K562 (cell line): ENCODE data around the gene OR13G1. TPM values are rescaled to one million over a fixed set of nuclear protein-coding genes. Genes with fewer than 3 reads are reported as not detected.

Experiments
- ATAC-seq: fragments of 200-7000 bp; cut with Tn5 transposase; 3 replicates; pipeline ENCODE4 v1.9.1; 2020; ENCODE audit warnings: moderate library complexity
- BruUV-seq: library from RNA; stranded (reverse); fragments of 400-500 nt; replicated peaks from 2 replicates; lab custom pipeline; 2021; lab: Mats Ljungman, UMichigan
- CTCF ChIA-PET: fragments of 300-600 bp; formaldehyde crosslinking; extraction: SDS; loops from one replicate; lab custom pipeline; 2021; ENCODE audit warnings: low intra/inter-chr PET ratio; lab: Yijun Ruan, JAX
- POLR2A ChIA-PET: fragments of 300-600, 350-650 bp; sonication (Branson Sonifier 250); formaldehyde crosslinking; extraction: SDS; loops from one replicate; lab custom pipeline; 2021; ENCODE audit warnings: antibody characterized with exemption, inconsistent platforms; lab: Yijun Ruan, JAX
- DNase-seq, 4 experiments: peaks; one replicate each; pipeline versions ENCODE4 v3.0.0 to v3.0.0-alpha.2; 2011 to 2018; ENCODE audit warnings: low spot score in 3 of 4, mixed read lengths in 3 of 4; ENCODE audit errors: extremely low read depth in 1 of 4
- FAIRE-seq: peaks from 2 replicates; lab custom pipeline; 2011; peaks lifted over from hg19 to GRCh38; lab: Jason Lieb, UNC
- H2AFZ ChIP-seq: 2 replicates; pipeline ENCODE4 v1.6.0; 2011; ENCODE audit warnings: low read depth, low read length, control low read depth, inconsistent platforms
- H3K27ac ChIP-seq: fragments of 200-600 bp; 3 replicates; pipeline ENCODE4 v1.8.0; 2011; ENCODE audit warnings: low read depth, mild to moderate bottlenecking, control low read depth, inconsistent platforms, low read length, moderate library complexity, mixed read lengths; ENCODE audit errors: extremely low read depth
- H3K27me3 ChIP-seq, 2 experiments: fragments of 300-600 bp in 1 of 2; 2 replicates in 1 of 2; 3 replicates in 1 of 2; pipeline versions ENCODE4 v1.6.0 to v1.8.0; 2011; ENCODE audit warnings: inconsistent platforms in 2 of 2, low read length in 2 of 2, mild to moderate bottlenecking in 1 of 2, mixed read lengths in 1 of 2, moderate library complexity in 1 of 2; ENCODE audit not compliant: control insufficient read depth in 2 of 2, insufficient read depth in 2 of 2
- H3K36me3 ChIP-seq: fragments of 300-600 bp; 3 replicates; pipeline ENCODE4 v1.8.0; 2011; ENCODE audit warnings: mild to moderate bottlenecking, low read length, inconsistent platforms; ENCODE audit not compliant: control insufficient read depth, insufficient read depth
- H3K4me1 ChIP-seq, 2 experiments: fragments of 200-600 bp in 1 of 2; replicated peaks in 1 of 2; 2 replicates in 1 of 2; 3 replicates in 1 of 2; pipeline versions ENCODE4 v1.5.1 to v1.8.0; 2011; ENCODE audit warnings: inconsistent platforms in 2 of 2, low read length in 2 of 2, mild to moderate bottlenecking in 1 of 2, mixed read lengths in 1 of 2, moderate library complexity in 1 of 2; ENCODE audit not compliant: control insufficient read depth in 2 of 2, insufficient read depth in 2 of 2
- H3K4me2 ChIP-seq: 2 replicates; pipeline ENCODE4 v1.6.1; 2011; ENCODE audit warnings: low read length, control low read depth, inconsistent platforms, mixed read lengths; ENCODE audit not compliant: insufficient read depth
- H3K4me3 ChIP-seq: fragments of 200-600 bp; sonication (generic), shearing (Covaris generic); 2 replicates; pipeline ENCODE4 v1.5.1; 2016; ENCODE audit warnings: control low read depth, inconsistent platforms
- H3K79me2 ChIP-seq: fragments of 200-600 bp; 3 replicates; pipeline ENCODE4 v1.8.0; 2011; ENCODE audit warnings: low read length, inconsistent platforms; ENCODE audit not compliant: control insufficient read depth, insufficient read depth
- H3K9ac ChIP-seq, 2 experiments: 2 replicates each; pipeline versions ENCODE4 v1.6.0 to v1.6.1; 2011; ENCODE audit warnings: low read depth in 2 of 2, low read length in 2 of 2, control low read depth in 1 of 2, inconsistent platforms in 1 of 2, mild to moderate bottlenecking in 1 of 2, mixed read lengths in 1 of 2; ENCODE audit not compliant: insufficient read depth in 1 of 2
- H3K9me1 ChIP-seq: one replicate; pipeline ENCODE4 v1.6.0; 2011; ENCODE audit warnings: inconsistent platforms, mild to moderate bottlenecking, low read length, moderate library complexity; ENCODE audit not compliant: control insufficient read depth, insufficient read depth
- H3K9me3 ChIP-seq: replicated peaks from 2 replicates; pipeline ENCODE4 v1.5.1; 2011; ENCODE audit warnings: low read depth, low read length, inconsistent platforms; ENCODE audit not compliant: control insufficient read depth, insufficient read depth
- H4K20me1 ChIP-seq: replicated peaks from 2 replicates; pipeline ENCODE4 v1.6.1; 2011; ENCODE audit warnings: low read length, inconsistent platforms, mixed read lengths; ENCODE audit not compliant: control insufficient read depth, insufficient read depth
- MAZ ChIP-seq, 2 experiments: fragments of 450-650 bp in 1 of 2; sonication (generic) in 1 of 2; formaldehyde crosslinking; IDR thresholded peaks in 1 of 2; conservative IDR thresholded peaks in 1 of 2; 2 replicates each; pipeline versions ENCODE4 v1.4.0 to v1.5.0; 2020; ENCODE audit warnings: mild to moderate bottlenecking in 1 of 2, missing genetic modification reagents in 1 of 2
- NR4A1 ChIP-seq, 2 experiments: fragments of 250-450 bp in 1 of 2; fragments of 450-650 bp in 1 of 2; sonication (Bioruptor Pico) in 1 of 2; IDR thresholded peaks; 2 replicates each; pipeline versions ENCODE4 v1.4.0 to v1.6.1; 2016 to 2020; ENCODE audit warnings: mild to moderate bottlenecking in 2 of 2, missing compliant biosample characterization in 1 of 2, missing genetic modification characterization in 1 of 2, moderate library complexity in 1 of 2
- RNF2 ChIP-seq: sonication (generic); IDR thresholded peaks from 2 replicates; pipeline ENCODE4 v1.6.1; 2016
- TRIM28 ChIP-seq: fragments of 450-650 bp; IDR thresholded peaks from 2 replicates; pipeline ENCODE4 v1.6.1; 2017
- ZNF511 ChIP-seq: sonication (generic); formaldehyde crosslinking; IDR thresholded peaks from 2 replicates; pipeline ENCODE4 v1.8.0; 2022; ENCODE audit warnings: mild to moderate bottlenecking, missing genetic modification reagents
- ZNF512 ChIP-seq: IDR thresholded peaks from 2 replicates; pipeline ENCODE4 v1.6.1; 2016; ENCODE audit warnings: missing genetic modification characterization, missing compliant biosample characterization
- ZNF76 ChIP-seq: fragments of 250-450 bp; sonication (Bioruptor Pico); IDR thresholded peaks from 2 replicates; pipeline ENCODE4 v1.4.0; 2020; ENCODE audit warnings: mild to moderate bottlenecking, moderate library complexity, borderline replicate concordance
- WGBS: fragments of 100-300 bp; shearing (Covaris generic); methylation state at CpG from one replicate; pipeline ENCODE4 v1.1.6; 2016; ENCODE audit warnings: low coverage, mixed read lengths; ENCODE audit not compliant: insufficient coverage; ENCODE audit errors: missing lambda C conversion rate; 5-methylcytosine and 5-hydroxymethylcytosine counted together
- in situ Hi-C: fragments of 300-500 bp; cut with MboI; formaldehyde crosslinking; loops from 4 replicates; pipeline ENCODE4 v1.15.0; 2018; ENCODE audit warnings: inconsistent platforms, mixed read lengths
- intact Hi-C: fragments of 100-400 bp; cut with micrococcal nuclease; formaldehyde crosslinking; loops from 2 replicates; pipeline ENCODE4 v1.14.2; 2022
- polyA plus RNA-seq, 8 experiments: library from polyadenylated mRNA; depleted of rRNA in 4 of 8; stranded (reverse) in 5 of 8; unstranded in 3 of 8; fragments of >200 nt; fragmentation: Nextera tagmentation in 2 of 8; fragmentation: Illumina TruSeq in 1 of 8; extraction: Ambion mirVana in 2 of 8; extraction: Trizol in 1 of 8; gene quantifications; 2 replicates each; pipeline versions ENCODE4 v1.2.1 to v1.2.3, GENCODE V29; 2011 to 2014; ENCODE audit warnings: inconsistent platforms in 1 of 8, missing spikeins in 1 of 8
- total RNA-seq, 7 experiments: library from RNA; depleted of rRNA in 6 of 7; stranded (reverse); fragments of >200 nt in 6 of 7; fragmentation: Illumina TruSeq in 2 of 7; extraction: Trizol in 2 of 7; gene quantifications; 2 replicates each; pipeline versions ENCODE4 v1.2.1 to v1.2.3, GENCODE V29; 2011 to 2021; ENCODE audit warnings: low replicate concordance in 1 of 7

The OR13G1 gene
- total and polyA plus RNA-seq, 9 of the 15 experiments (the other 6 are each of a cell fraction or from before 2014, with no cell fraction given) = not detected

GRCh38 chr1:247639381-247639981 is 40.1 kb downstream of the OR13G1 start (continued):
- TF ChIP-seq NR4A1 (CRISPR knock-in tag; IDR thresholded peaks at IDR 0.05) (0 out of 2 replicates have a peak, but pooled peaks have one; percentile 47), NR4A1 (tag; IDR thresholded peaks at IDR 0.05) (peak; percentile 32; the same call in 1 of the 2 replicates), ZNF76 (peak; percentile 61; the same call in 1 of the 2 replicates), MAZ (CRISPR knock-in tag; conservative IDR thresholded peaks at IDR 0.05 in 1 of 2, IDR thresholded peaks at IDR 0.05 in 1 of 2) (peak; percentile 50 to 83), RNF2 (peak; percentile 27; the same call in 1 of the 2 replicates), ZNF511 (0 out of 2 replicates have a peak, but pooled peaks have one; percentile 25)

- FAIRE-seq = no peak
- intact Hi-C loops = no loop called here
- no peak overlapping the region for H3K27ac ChIP-seq
- peak overlapping the region; percentile 68; the same call in 1 of the 2 replicates for H2AFZ ChIP-seq
- no peak overlapping the region for H3K4me3 ChIP-seq
- ChIA-PET CTCF (no interaction called here), POLR2A (interaction anchor here (0.7 kb wide), 1 partner anchor 9 kb away, joined by 3 read pairs; no protein-coding TSS in a partner anchor)
- in situ Hi-C loops = no loop called here
- H4K20me1 ChIP-seq = no peaks in the 10 kb centered on the region
- no TSS peak for BruUV-seq
- no peaks in the 10 kb centered on the region; the same call in 1 of the 2 replicates for H3K9me3 ChIP-seq
- H3K79me2 ChIP-seq = no peaks in the 10 kb centered on the region
- no peaks in the 10 kb centered on the region for H3K36me3 ChIP-seq
- DNase-seq = no peak
- TF ChIP-seq ZNF512 (tag) (peak; percentile 41; the same call in 1 of the 2 replicates), TRIM28 (no peak)
- no peak for ATAC-seq
- peaks cover 0 to 7% of the 10 kb centered on the region in 2 experiments; a peak in 1 of 5 replicates for H3K4me1 ChIP-seq
- no peak overlapping the region for H3K9ac ChIP-seq
- no peaks in the 10 kb centered on the region for H3K27me3 ChIP-seq
- 0% methylated on average over 6 of the region's 6 CpGs for WGBS
- no peaks in the 10 kb centered on the region for H3K9me1 ChIP-seq
- H3K4me2 ChIP-seq = no peak overlapping the region
These were observed 40.8 kb downstream of the OR13G1 start for GRCh38 chr1:247638781-247639180.
